ENCODE results near the gene ASPSCR1. TPM values are rescaled to one million over a fixed set of nuclear protein-coding genes. Genes with fewer than 3 reads are reported as not detected.

Gene ASPSCR1
- total and polyA plus RNA-seq, 2 of the 4 experiments (the other 2 are of a cell fraction), result 7.2 to 17.2 TPM

GRCh38 chr17:82015311-82015971 is 38.0 kb downstream of the ASPSCR1 start:
- Histone ChIP-seq H3K27ac (ENCODE audit: insufficient read depth, low read length) (no peak overlapping the region), H3K36me3 (ENCODE audit: control insufficient read depth, insufficient read depth, low read length) (peaks cover 10% of the 10 kb centered on the region; the same call in 1 of the 2 replicates), H4K20me1 (ENCODE audit: insufficient read depth, low read length) (peaks cover 6% of the 10 kb centered on the region), H2BK20ac (ENCODE audit: low read depth, low read length) (no peak overlapping the region), H3K4me1 (ENCODE audit: control insufficient read depth, insufficient read depth, low read length) (no peaks in the 10 kb centered on the region), H3K56ac (ENCODE audit: extremely low read depth, insufficient read depth, low read length) (no peak overlapping the region), H2BK120ac (ENCODE audit: low read depth, low read length) (no peak overlapping the region), H3K9ac (ENCODE audit: low read depth, low read length) (no peak overlapping the region), H3K27me3 (ENCODE audit: control insufficient read depth, insufficient read depth, low read length) (no peaks in the 10 kb centered on the region), H2BK5ac (ENCODE audit: low read depth, low read length, poor library complexity, severe bottlenecking) (no peak overlapping the region), H4K91ac (ENCODE audit: insufficient read depth, low read depth, low read length) (no peak overlapping the region), H4K5ac (ENCODE audit: low read depth, low read length) (no peak overlapping the region), H3K18ac (ENCODE audit: low read depth, low read length) (no peak overlapping the region), H2AK5ac (ENCODE audit: low read depth, low read length) (no peak overlapping the region), H2AK9ac (replicated peaks; ENCODE audit: low read depth, low read length, poor library complexity) (no peak overlapping the region), H3K79me1 (ENCODE audit: low read depth in 1 of 2, low read length in 2 of 2) (peaks cover 0 to 13% of the 10 kb centered on the region in 2 experiments; a peak in 2 of 4 replicates), H3K23ac (ENCODE audit: low read depth, low read length) (no peak overlapping the region), H3K9me3 (ENCODE audit: control insufficient read depth, insufficient read depth, low read length) (no peaks in the 10 kb centered on the region), H3K4ac (ENCODE audit: low read depth, low read length) (no peak overlapping the region), H3K4me3 (ENCODE audit: insufficient read depth, low read depth, low read length) (no peak overlapping the region), H3K4me2 (ENCODE audit: low read depth, low read length) (no peak overlapping the region), H2BK15ac (ENCODE audit: low read depth, low read length) (no peak overlapping the region), H2AFZ (replicated peaks; ENCODE audit: low read length, poor library complexity) (no peak overlapping the region), H3K9me1 (ENCODE audit: insufficient read depth, low read length) (no peaks in the 10 kb centered on the region), H3K14ac (replicated peaks; ENCODE audit: low read depth, low read length) (no peak overlapping the region), H4K8ac (ENCODE audit: low read depth in 2 of 2, low read length in 2 of 2) (no peak overlapping the region)
- ATAC-seq (ENCODE audit: low read depth) (no peak), DNase-seq (no peak)
- ChIA-PET CTCF (no interaction called here), POLR2A (ENCODE audit: unreplicated experiment) (no interaction called here)
- WGBS, 2 experiments (ENCODE audit: extremely low coverage in 2 of 2, insufficient read length in 1 of 2), result 66% methylated on average over 8 of the region's 24 CpGs; no CpG with 5 or more reads in 1 of the 2 experiments
- intact Hi-C loops (cut with micrococcal nuclease), result no loop called here
- in situ Hi-C loops (cut with MboI; ENCODE audit: low sequenced_read_pairs), result loop anchor here (5.0 kb wide), 1 partner anchor 48 kb away; no protein-coding TSS in a partner anchor
- TF ChIP-seq, protein P1, sequence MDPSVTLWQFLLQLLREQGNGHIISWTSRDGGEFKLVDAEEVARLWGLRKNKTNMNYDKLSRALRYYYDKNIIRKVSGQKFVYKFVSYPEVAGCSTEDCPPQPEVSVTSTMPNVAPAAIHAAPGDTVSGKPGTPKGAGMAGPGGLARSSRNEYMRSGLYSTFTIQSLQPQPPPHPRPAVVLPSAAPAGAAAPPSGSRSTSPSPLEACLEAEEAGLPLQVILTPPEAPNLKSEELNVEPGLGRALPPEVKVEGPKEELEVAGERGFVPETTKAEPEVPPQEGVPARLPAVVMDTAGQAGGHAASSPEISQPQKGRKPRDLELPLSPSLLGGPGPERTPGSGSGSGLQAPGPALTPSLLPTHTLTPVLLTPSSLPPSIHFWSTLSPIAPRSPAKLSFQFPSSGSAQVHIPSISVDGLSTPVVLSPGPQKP (IDR thresholded peaks at IDR 0.05; ENCODE audit: borderline replicate concordance, low read depth, low read length), result no peak
- TF ChIP-seq POLR2A (IDR thresholded peaks at IDR 0.05; ENCODE audit: low read depth, low read length), result no peak
- no peak for TF ChIP-seq SMC3 (IDR thresholded peaks at IDR 0.05; ENCODE audit: low read depth, low read length)
- no peak for TF ChIP-seq BHLHE40 (IDR thresholded peaks at IDR 0.05; ENCODE audit: low read depth, low read length)
- no peak for TF ChIP-seq RFX5 (IDR thresholded peaks at IDR 0.05; ENCODE audit: low read depth, low read length)
- no peak for TF ChIP-seq MAZ (IDR thresholded peaks at IDR 0.05; ENCODE audit: borderline replicate concordance, low read depth, low read length)
- TF ChIP-seq RAD21 (IDR thresholded peaks at IDR 0.05; ENCODE audit: low read length), result no peak
- TF ChIP-seq CHD1 (IDR thresholded peaks at IDR 0.05; ENCODE audit: low read depth, low read length), result no peak
- TF ChIP-seq CTCF (conservative IDR thresholded peaks at IDR 0.05; ENCODE audit: low read depth, low read length), result no peak
- no peak for TF ChIP-seq MXI1 (IDR thresholded peaks at IDR 0.05; ENCODE audit: borderline replicate concordance, low read depth, low read length)
- dilution Hi-C loops (cut with HindIII; ENCODE audit: low sequenced_read_pairs, unreplicated experiment), result no loop called here
- BruUV-seq (replicated peaks), result no TSS peak
